ENCODE data around the gene NCLN. TPM values are rescaled to one million over a fixed set of nuclear protein-coding genes. Genes with fewer than 3 reads are reported as not detected.
"Not testable (repeated sequence)": the region's sequence is repeated elsewhere in the genome, so short reads cannot be mapped to it uniquely, and the experiment has no call there.

The NCLN gene
- total RNA-seq, 1 experiment from 2014 or later, result 39.8 TPM

GRCh38 chr19:3194106-3195087, 8.7 kb downstream of the NCLN start:
- Histone ChIP-seq H3K9me3 (replicated peaks) (no peaks in the 10 kb centered on the region), H3K27me3 (no peaks in the 10 kb centered on the region), H3K27ac (no peak overlapping the region), H3K36me3 (peaks cover 3% of the 10 kb centered on the region; the same call in 1 of the 2 replicates), H3K4me1 (no peaks in the 10 kb centered on the region), H3K4me3 (no peak overlapping the region)
- DNase-seq, result peak in 1 of 2 experiments; percentile 37

GRCh38 chr19:3196064-3196932, 10.6 kb downstream of the NCLN start:
- no peak for DNase-seq

GRCh38 chr19:3196933-3197205, 11.1 kb downstream of the NCLN start:
- H3K9me3 ChIP-seq (replicated peaks), result no peaks in the 10 kb centered on the region
- H3K27me3 ChIP-seq, result no peaks in the 10 kb centered on the region
- H3K4me1 ChIP-seq, result no peaks in the 10 kb centered on the region
- no peak overlapping the region for H3K4me3 ChIP-seq
- no peak overlapping the region for H3K27ac ChIP-seq
- no peak for DNase-seq
- H3K36me3 ChIP-seq, result peaks cover 3% of the 10 kb centered on the region; the same call in 1 of the 2 replicates

More at GRCh38 chr19:3196064-3196932, 10.6 kb downstream of the NCLN start:
- Histone ChIP-seq H3K27me3 (no peaks in the 10 kb centered on the region), H3K36me3 (peaks cover 3% of the 10 kb centered on the region; the same call in 1 of the 2 replicates), H3K4me1 (no peaks in the 10 kb centered on the region), H3K9me3 (replicated peaks) (no peaks in the 10 kb centered on the region), H3K27ac (no peak overlapping the region), H3K4me3 (no peak overlapping the region)

DNA sequence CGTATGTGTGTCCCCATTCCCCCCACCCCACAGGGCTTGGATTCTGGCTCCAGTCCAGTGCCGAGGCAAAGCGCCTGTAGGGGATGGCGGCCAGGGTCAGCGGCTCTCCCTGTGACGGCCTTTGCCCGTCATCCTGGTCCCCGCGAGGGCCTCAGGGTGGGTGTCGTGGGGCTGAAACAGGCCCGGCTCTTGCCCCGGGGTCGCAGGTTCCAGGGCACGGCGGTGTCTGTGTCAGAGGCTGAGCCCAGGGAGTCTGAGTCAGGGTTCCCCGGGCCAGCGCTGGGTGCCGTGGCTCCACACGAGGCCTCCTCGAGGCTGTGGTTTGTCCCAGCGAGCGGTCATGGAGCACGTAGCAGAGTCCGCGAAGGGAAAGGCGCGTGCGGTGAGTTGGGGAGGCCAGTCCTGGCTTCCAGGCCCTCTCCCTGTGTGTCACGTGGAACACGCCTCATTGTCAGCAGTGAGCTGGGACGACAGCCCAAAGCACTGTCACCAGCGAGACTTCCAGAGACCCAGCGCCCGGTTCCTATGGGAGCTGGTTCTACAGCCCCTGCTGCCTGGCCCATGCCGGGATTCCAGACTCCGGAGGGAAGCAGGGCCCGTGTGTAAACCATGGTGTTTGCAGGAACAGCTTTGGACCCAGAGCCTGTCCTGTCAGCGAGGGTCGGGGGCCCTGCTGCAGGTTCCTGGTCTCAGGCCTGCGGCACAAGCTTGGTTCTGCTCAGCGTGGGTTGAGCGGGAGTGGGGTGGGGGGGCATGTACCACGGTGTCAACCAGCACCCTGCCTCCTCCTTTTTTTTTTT, 13.4 kb downstream of the NCLN start:
- Histone ChIP-seq H3K9me3 (replicated peaks) (no peaks in the 10 kb centered on the region), H3K27ac (no peak overlapping the region), H3K4me1 (no peaks in the 10 kb centered on the region), H3K4me3 (no peak overlapping the region), H3K36me3 (no peaks in the 10 kb centered on the region; the same call in 1 of the 2 replicates), H3K27me3 (no peaks in the 10 kb centered on the region)
- no peak for DNase-seq

DNA sequence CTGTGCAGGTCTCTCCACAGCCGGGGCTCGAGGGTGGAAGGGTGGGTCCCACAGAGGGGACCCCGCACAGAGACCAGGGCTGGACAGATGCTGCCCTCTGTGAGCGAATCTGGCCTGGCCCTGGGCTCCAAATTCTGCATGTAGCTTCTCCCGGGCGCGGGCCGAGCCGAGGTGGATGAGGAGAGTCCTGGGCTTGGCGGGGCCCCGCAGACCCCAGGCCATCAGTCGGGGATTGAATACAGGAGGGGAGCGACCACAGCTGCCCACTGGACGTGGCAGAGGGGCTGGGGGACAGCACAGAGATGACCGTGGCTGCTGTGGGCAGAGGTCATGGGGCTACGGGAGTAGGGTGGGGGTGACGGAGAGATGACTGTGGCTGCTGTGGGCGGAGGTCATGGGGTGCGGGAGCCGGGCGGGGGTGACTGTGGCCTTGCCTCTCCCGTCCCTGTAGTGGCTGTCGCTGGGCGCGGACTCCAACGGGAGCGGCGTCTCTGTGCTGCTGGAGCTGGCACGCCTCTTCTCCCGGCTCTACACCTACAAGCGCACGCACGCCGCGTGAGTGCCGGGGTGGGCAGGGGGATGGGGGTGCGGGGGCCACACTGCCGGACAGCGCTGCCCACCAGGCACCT, 15.5 kb downstream of the NCLN start:
- Histone ChIP-seq H3K9me3 (replicated peaks) (no peaks in the 10 kb centered on the region), H3K27me3 (no peaks in the 10 kb centered on the region), H3K4me1 (no peaks in the 10 kb centered on the region), H3K36me3 (peaks cover under 1% of the 10 kb centered on the region; the same call in 1 of the 2 replicates), H3K27ac (no peak overlapping the region), H3K4me3 (no peak overlapping the region)
- DNase-seq, result no peak

DNA sequence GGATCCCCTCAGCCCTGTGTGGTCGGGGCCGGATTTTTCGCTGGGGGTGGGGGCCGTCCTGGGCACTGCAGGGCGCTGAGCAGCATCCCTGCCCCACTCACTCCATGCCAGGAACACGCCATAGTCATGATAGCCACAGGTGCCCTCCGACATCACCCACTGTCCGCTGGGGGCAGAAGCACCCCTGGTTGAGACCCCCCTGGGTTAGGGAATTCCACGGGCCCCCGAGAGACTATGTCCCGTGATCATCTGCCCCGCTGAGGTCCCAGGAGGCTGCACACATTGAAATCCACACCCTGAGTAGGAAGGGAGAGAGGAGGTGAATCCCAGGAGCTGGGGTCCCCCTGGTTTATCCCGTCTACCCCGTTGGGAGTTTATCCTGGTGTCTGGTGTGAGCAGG, 16.2 kb downstream of the NCLN start:
- Histone ChIP-seq H3K27ac (no peak overlapping the region), H3K9me3 (replicated peaks) (no peaks in the 10 kb centered on the region), H3K27me3 (no peaks in the 10 kb centered on the region), H3K4me3 (no peak overlapping the region), H3K4me1 (no peaks in the 10 kb centered on the region), H3K36me3 (peaks cover 7% of the 10 kb centered on the region)
- DNase-seq, result no peak

- H3K27ac ChIP-seq, result no peak overlapping the region
- no peak overlapping the region for H3K4me3 ChIP-seq
- no peaks in the 10 kb centered on the region for H3K9me3 ChIP-seq (replicated peaks)
- DNase-seq, result no peak
- H3K36me3 ChIP-seq, result peaks cover 12% of the 10 kb centered on the region
- no peaks in the 10 kb centered on the region for H3K4me1 ChIP-seq
- H3K27me3 ChIP-seq, result no peaks in the 10 kb centered on the region
Observed at GRCh38 chr19:3202346-3202745, 16.6 kb downstream of the NCLN start.

DNA sequence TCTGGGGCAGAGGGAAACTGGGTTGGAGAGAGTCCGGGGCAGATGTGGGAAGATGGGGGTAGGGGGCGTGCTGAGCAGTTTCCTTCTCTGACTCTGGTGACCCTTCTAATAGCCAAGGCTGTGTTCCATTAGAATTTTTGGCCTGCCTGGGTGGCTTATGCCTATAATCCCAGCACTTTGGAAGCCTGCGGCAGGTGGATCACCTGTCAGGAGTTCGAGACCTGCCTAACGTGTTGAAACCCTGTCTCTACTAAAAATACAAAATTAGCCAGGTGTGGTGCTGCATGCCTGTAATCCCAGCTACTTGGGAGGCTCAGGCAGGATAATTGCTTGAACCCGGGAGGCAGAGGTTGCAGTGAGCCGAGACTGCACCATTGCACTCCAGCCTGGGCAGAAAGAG, 17.2 kb downstream of the NCLN start:
- H3K27me3 ChIP-seq; H3K27ac ChIP-seq; H3K4me3 ChIP-seq; H3K4me1 ChIP-seq; DNase-seq; H3K9me3 ChIP-seq (replicated peaks): not testable (repeated sequence)
- H3K36me3 ChIP-seq, result peaks cover 15% of the 10 kb centered on the region

DNA sequence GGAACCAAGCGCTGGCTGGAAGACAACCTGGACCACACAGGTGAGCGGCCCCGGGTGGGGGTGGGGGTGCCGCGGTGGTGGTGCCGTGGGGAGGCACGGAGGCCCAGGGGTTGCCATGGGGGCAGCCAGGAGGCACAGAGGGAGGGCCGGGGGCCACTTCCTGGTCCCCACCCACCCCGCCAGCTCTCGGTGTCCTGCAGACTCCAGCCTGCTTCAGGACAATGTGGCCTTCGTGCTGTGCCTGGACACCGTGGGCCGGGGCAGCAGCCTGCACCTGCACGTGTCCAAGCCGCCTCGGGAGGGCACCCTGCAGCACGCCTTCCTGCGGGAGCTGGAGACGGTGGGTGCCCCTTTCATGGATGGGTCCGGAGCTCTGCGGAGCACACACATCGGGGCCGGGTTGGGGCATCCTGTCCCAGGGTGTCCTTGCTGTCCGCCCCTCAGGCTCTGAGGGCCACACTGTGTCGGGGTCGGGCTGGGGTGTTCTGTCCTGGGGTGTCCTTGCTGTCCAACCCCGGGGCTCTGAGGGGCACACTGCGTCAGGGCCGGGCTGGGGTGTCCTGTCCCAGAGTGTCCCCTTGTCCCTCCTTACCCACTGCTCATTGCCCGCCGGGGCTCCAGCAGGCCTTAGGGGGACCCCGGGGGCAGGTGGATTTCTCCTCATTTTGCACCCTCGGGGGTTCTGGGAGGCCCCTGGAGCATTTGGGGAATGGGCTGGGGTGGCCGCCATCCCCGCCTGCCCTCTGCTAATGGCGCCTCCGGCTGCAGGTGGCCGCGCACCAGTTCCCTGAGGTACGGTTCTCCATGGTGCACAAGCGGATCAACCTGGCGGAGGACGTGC, 18.3 kb downstream of the NCLN start:
- peaks cover 15% of the 10 kb centered on the region for H3K36me3 ChIP-seq
- H3K27ac ChIP-seq, result no peak overlapping the region
- H3K9me3 ChIP-seq (replicated peaks), result no peaks in the 10 kb centered on the region
- H3K4me1 ChIP-seq, result no peaks in the 10 kb centered on the region
- no peaks in the 10 kb centered on the region for H3K27me3 ChIP-seq
- H3K4me3 ChIP-seq, result no peak overlapping the region
- no peak for DNase-seq

DNA sequence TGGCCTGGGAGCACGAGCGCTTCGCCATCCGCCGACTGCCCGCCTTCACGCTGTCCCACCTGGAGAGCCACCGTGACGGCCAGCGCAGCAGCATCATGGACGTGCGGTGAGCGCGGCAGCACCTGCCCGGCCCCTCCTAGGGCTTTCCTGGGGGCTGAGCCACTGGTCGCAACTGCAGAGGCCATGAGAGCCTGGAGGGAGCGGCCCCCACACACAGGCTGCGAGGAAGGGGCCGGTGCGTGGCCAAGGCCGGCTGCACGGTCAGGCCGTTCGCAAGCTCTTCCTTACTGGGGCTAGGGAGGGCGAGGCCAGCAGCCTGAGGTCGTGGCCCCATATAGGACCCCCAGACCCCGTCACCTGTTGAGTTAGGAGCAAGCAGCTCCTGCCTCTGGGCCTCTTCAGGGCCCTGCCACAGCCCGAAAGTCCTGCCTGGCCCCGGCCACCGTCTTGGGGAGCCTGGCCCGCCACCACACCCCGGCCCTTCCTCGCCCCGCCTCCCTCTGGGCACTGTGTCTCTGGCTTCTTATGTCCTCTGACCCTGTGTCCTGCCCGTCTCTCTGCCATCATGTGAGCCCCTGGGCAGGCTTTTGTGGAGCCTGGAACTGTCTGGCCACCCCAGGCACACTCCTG, 19.0 kb downstream of the NCLN start:
- no peak for DNase-seq
- H3K36me3 ChIP-seq, result peaks cover 15% of the 10 kb centered on the region

DNA sequence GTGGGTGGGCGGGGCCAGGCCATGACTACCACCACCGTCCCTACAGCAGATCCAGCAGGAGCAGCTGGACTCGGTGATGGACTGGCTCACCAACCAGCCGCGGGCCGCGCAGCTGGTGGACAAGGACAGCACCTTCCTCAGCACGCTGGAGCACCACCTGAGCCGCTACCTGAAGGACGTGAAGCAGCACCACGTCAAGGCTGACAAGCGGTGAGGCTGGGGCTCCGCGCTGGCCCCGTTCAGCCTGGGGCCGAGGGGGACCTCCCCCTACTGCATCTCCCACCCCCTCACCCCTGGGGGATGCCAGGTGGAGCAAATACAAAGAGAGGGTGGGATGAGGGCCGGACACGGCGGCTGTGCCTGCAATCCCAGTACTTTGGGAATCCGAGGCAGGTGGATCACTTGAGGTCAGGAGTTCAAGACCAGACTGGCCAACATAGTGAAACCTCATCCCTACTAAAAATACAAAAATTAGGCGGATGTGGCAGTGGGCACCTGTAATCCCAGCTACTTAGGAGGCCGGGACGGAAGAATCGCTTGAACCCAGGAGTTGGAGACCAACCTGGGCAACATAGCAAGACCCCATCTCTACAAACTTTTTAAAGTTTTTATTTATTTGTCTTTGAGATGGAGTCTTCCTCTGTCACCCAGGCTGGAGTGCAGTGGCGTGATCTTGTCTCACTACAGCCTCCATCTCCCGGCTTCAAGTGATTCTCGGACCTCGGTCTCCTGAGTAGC, 20.7 kb downstream of the NCLN start:
- no peak for DNase-seq
- H3K9me3 ChIP-seq (replicated peaks), result no peaks in the 10 kb centered on the region
- no peaks in the 10 kb centered on the region for H3K4me1 ChIP-seq
- no peak overlapping the region for H3K27ac ChIP-seq
- H3K4me3 ChIP-seq, result no peak overlapping the region
- H3K27me3 ChIP-seq, result no peaks in the 10 kb centered on the region
- peaks cover 15% of the 10 kb centered on the region for H3K36me3 ChIP-seq

More for the DNA sequence above, 19.0 kb downstream of the NCLN start:
- Histone ChIP-seq H3K27me3 (no peaks in the 10 kb centered on the region), H3K27ac (no peak overlapping the region), H3K9me3 (replicated peaks) (no peaks in the 10 kb centered on the region), H3K4me3 (no peak overlapping the region), H3K4me1 (no peaks in the 10 kb centered on the region)

GRCh38 chr19:3207461-3208242, 21.9 kb downstream of the NCLN start:
- Histone ChIP-seq H3K27ac (no peak overlapping the region), H3K27me3 (no peaks in the 10 kb centered on the region), H3K4me1 (no peaks in the 10 kb centered on the region), H3K36me3 (peaks cover 15% of the 10 kb centered on the region), H3K9me3 (replicated peaks) (no peaks in the 10 kb centered on the region), H3K4me3 (no peak overlapping the region)
- DNase-seq, result no peak

Data from SJCRH30 (cell line).